ENCODE results near the gene P4HB.
A peak's percentile ranks its signal among the peaks of the same experiment; 100 is the strongest.

The P4HB gene

GRCh38 chr17:81867170-81867990 lies 7.0 kb upstream of the P4HB start:
- no peak for ATAC-seq

DNA sequence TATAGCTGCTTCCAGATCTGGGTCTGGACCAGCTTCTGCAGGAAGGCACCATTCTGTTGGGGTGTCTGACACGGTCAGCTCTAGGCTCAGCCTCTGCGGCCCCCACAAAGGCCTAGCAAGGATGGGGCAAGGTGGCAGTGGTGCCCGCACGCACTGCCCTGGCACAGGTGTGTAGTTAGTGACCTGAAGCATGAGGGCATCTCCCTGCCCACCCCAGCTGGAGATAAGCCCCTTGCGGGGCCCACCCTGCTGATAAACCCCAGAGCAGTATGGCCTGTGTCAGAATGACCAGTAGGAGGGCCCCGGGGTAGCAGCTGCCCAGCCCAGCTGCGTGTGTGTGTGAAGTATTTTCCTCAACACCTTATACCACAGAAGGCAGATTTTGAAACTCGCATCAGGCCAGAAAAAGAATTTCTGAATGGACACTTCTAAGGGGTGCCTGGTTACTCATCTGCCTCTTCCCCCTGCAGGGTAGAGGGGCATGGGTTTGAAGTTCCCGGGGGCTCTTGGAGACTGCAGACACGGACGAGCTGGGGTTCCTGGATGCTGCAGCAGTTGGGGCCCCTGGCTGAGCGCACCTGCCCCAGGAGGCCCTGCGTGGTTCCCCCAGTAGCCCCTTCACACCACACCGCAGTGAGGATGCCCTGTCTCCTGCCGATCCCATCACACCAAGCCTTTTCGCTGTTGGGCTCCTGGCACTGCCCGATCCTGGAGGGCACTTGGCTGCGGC lies 6.3 kb upstream of the P4HB start:
- no peak for ATAC-seq

GRCh38 chr17:81865733-81866439 lies 5.6 kb upstream of the P4HB start:
- ATAC-seq = no peak

- no peak for ATAC-seq
Measured at GRCh38 chr17:81865358-81865732, 5.0 kb upstream of the P4HB start.

- no peak for ATAC-seq
Measured at GRCh38 chr17:81863833-81864768, 3.8 kb upstream of the P4HB start.

DNA sequence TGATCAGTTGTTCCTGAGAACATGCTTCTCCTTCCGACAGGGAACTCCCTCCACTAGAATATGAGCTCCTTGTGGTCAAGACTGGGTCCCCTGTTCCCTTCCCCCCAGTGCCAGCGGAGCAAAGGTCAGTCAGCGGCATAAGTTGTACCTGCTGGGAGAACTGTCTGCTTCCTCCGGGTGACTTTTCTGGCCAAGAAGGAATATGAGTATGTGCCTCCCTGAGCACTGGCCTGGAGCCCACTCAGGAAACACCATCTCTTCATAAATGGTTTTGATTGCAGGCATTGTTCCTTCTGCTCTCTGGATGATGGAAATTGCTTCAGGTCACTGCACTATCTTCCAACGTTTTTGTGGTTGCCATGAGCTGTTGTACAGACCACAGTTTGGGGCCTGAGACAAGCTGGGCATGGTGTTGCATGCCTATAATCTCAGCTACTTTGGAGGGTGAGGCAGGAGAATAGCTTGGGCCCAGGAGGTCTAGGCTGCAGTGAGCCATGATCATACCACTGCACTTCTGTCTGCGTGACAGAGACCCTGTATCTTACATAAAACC lies 2.9 kb upstream of the P4HB start:
- ATAC-seq = no peak

DNA sequence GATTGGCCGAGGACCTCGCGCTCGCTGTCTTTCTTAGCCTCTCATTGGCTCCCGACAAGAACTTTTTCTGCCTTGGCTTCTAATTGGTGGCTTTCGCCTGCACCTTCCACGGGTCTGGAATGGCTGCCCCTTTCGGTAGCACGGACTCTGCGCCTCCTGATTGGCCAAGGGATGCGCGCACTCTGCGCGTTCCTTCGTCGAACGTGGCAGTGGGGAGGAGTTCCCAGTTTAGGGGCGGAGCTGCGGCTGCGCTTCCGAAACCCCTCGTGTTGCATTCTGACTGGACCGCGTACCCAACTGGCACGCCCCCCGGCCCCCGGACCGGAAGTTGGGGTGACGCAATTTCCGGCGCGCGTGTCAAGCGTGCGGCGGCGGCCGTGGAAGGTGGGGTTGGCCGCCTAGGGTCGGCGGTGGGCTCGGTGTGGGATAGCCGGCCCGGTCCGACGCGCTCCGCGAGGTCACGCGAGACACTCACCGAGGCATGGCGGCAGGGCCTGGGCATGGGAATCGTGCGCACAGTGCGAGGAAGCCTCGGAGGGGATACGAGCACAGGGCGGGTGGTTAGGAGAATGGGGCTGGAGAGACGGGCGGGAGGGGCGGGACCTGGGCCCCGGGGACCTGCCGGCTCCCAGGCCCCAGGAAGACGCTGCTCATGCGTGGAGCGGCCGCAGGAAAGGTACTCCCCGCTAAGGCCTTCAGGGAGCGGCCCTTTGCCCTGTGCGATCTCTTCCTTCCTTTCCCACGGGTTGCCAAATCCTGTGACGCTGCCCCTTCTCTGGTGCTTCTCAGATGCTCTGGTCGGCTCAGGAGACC lies 627 bp upstream of the P4HB start:
- ATAC-seq = peak; percentile 90

GRCh38 chr17:81858967-81859905 lies 1.1 kb downstream of the P4HB start:
- ATAC-seq = no peak

GRCh38 chr17:81858170-81858966 lies 2.0 kb downstream of the P4HB start:
- ATAC-seq = no peak

GRCh38 chr17:81854974-81855774 lies 5.2 kb downstream of the P4HB start:
- no peak for ATAC-seq

DNA sequence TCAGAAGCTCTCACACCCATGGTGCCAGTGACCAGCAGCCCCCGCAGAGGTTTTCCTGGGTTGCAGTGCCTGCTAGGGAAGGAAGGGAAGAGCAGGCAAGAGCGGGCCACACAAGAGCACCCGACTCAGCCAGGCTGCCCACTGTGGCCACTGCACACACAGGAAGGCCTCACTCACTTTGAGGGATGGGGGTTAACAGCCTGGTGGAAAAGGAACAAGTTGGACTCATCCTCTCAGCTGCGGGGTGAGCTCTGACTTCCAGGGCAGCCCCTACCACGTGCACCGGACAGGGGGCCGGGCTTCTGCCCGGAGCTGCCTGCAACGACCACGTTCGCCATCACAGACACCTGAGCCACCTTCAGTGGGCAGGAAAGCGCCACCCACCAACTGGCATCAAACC lies 8.1 kb downstream of the P4HB start:
- ATAC-seq = no peak

DNA sequence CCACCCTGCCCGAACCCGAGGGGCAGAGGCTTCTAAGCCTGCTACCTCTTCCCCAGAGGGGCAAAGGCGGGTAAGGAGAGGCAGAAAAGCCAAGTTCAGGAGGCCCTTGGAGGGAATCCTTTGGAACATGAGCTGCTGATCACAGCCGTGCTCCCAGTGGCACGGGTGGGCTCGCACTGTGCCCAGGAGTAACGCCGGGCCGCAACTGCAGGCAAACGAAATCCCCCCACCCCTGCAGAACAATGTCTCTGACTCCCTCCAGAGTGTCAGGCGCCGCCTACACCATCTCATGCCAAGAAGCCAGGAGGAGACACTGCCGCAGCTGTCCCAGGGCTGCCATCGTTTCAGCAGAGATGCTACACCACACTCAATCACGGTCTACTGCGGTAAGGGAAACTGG lies 8.9 kb downstream of the P4HB start:
- ATAC-seq = no peak

DNA sequence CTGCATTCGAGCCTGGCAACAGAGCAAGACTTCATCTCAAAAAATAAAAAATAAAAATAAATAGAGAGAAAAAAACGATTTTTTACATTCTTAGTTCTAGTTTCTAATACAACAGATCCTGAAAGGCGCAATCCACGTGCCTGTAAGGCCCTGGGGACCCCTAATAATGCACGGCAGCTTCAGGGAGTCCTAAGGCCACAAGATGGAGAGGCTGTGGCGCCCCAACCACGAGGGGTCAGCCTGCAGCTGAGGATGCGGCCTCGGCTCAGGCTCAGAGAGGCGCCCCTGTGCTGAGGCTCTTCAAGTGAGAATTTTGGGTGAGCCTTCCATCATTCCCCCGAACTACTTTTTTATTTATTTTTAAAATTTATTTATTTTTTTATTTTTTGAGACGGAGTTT lies 10.9 kb downstream of the P4HB start:
- ATAC-seq = no peak

GRCh38 chr17:81846743-81847689 lies 13.3 kb downstream of the P4HB start:
- no peak for ATAC-seq

DNA sequence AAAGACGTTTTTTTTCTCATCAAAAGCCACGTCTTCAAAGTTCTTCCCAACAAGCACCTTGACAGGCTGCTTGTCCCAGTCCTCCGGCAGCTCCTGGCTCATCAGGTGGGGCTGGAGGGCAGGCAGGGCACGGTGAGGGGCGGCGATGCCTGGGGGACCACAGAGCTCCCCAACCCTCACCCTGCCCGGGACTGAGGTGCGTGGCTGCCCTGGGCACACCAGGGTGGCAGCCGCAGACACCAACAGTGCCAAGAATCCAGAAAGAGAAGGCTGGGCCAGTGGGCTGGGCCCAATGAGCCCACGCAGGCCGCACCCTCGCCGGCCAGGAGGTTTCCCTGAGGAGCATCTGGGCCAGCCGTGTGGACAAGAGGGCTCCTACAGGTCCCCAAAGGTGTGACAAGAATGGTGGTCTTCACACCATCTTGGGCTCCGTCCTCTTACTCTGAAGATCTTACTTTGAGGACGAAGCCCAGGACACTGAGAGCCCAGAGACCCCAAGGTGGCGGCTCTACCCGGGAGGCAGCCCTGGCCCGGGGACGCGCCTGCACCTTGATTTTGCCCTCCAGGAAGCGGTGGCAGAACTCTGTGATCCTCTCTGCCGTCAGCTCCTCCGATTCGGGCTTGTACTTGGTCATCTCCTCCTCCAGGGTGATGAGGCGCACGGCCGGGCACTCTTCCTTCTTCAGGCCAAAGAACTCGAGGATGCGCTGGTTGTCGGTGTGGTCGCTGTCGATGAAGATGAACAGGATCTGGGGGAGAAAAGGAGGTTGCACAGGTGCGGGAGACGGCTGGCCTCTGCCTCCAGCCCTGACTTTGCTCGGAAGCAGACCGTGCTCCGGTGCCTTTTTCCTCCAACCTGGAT lies 14.2 kb downstream of the P4HB start:
- no peak for ATAC-seq

- ATAC-seq = no peak
Measured at GRCh38 chr17:81845361-81845760, 15.0 kb downstream of the P4HB start.
